ENCODE measurements around the gene PHACTR3.

Gene PHACTR3

GRCh38 chr20:59776059-59776603 lies 171.8 kb downstream of the PHACTR3 start:
- H3K27ac ChIP-seq (ENCODE audit: low read depth, low read length), result no peak overlapping the region
- H3K27me3 ChIP-seq (ENCODE audit: control insufficient read depth in 5 of 5, insufficient read depth in 4 of 5, low read length in 5 of 5), result peaks cover 0 to 24% (median 10%) of the 10 kb centered on the region in 5 donors
- no peaks in the 10 kb centered on the region for H3K9me3 ChIP-seq (ENCODE audit: control insufficient read depth in 5 of 5, low read length in 5 of 5)
- no peaks in the 10 kb centered on the region for H3K4me1 ChIP-seq (ENCODE audit: control insufficient read depth in 5 of 5, insufficient read depth in 5 of 5, low read length in 5 of 5)
- H3K36me3 ChIP-seq (ENCODE audit: control insufficient read depth in 5 of 5, insufficient read depth in 5 of 5, low read length in 5 of 5), result no peaks in the 10 kb centered on the region
- no peak overlapping the region for H3K4me3 ChIP-seq (ENCODE audit: low read depth in 1 of 5, low read length in 5 of 5)
- no peak overlapping the region for H3K9ac ChIP-seq (ENCODE audit: low read length in 5 of 5)

DNA sequence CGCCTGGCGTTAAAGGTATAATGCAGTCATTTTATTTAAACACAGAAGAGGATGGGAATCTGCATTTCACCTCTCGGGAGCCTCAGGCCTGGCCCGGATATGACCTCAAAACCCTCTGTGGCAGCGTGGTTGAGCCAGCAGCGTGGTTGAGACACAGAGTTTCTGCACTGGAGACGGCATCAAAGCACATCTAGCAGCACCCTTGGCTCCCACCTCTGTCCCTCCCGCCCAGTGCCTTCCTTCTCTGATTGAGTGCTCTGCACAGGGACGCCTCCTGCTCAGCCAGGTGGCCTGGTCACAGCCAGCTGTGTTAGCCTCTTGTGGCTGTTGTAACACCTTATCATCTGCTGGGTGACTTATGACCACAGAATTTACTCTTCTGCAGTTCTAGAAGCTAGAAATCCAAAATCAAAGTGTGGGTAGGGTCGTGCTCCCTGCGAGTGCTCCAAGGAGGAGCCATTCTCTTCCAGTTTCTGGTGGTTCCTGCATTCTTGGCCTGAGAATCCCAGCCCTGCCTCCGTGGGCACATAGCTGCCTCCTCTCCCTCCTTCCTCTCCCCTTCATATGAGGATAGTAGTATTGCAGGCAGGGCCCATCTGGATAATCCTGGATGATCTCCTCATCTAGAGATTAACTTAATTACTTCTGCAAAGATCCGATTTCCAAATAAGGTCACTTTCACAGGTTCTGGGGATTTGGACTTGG lies 172.4 kb downstream of the PHACTR3 start:
- no peaks in the 10 kb centered on the region for H3K4me1 ChIP-seq (ENCODE audit: control insufficient read depth in 5 of 5, insufficient read depth in 5 of 5, low read length in 5 of 5)
- no peak overlapping the region for H3K9ac ChIP-seq (ENCODE audit: low read length in 5 of 5)
- no peak overlapping the region for H3K27ac ChIP-seq (ENCODE audit: low read depth, low read length)
- no peaks in the 10 kb centered on the region for H3K9me3 ChIP-seq (ENCODE audit: control insufficient read depth in 5 of 5, low read length in 5 of 5)
- no peaks in the 10 kb centered on the region for H3K36me3 ChIP-seq (ENCODE audit: control insufficient read depth in 5 of 5, insufficient read depth in 5 of 5, low read length in 5 of 5)
- H3K27me3 ChIP-seq (ENCODE audit: control insufficient read depth in 5 of 5, insufficient read depth in 4 of 5, low read length in 5 of 5), result peaks cover 0 to 21% (median 10%) of the 10 kb centered on the region in 5 donors
- no peak overlapping the region for H3K4me3 ChIP-seq (ENCODE audit: low read depth in 1 of 5, low read length in 5 of 5)

DNA sequence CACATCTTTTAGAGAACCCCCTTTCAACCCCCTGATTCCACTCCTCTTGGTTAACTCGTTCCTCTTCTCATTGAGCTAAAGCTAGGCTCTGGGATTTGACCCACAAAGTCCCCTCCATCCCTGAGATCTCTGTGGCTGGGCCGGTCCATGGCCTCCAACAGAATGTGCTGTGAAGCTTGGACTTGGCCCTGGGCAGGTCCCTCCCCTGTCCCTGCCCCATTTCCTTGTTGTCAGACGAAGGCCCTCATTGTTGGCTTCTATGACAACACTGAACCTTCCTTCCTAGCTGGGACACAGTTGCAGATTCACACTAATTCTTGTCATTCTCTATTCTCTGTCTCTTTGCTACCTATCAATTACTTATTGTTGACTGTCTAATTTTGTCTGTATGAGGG lies 173.0 kb downstream of the PHACTR3 start:
- Histone ChIP-seq H3K27me3 (ENCODE audit: control insufficient read depth in 5 of 5, insufficient read depth in 4 of 5, low read length in 5 of 5) (peaks cover 0 to 21% (median 10%) of the 10 kb centered on the region in 5 donors), H3K4me3 (ENCODE audit: low read depth in 1 of 5, low read length in 5 of 5) (no peak overlapping the region), H3K4me1 (ENCODE audit: control insufficient read depth in 5 of 5, insufficient read depth in 5 of 5, low read length in 5 of 5) (no peaks in the 10 kb centered on the region), H3K27ac (ENCODE audit: low read depth, low read length) (no peak overlapping the region), H3K9me3 (ENCODE audit: control insufficient read depth in 5 of 5, low read length in 5 of 5) (no peaks in the 10 kb centered on the region), H3K36me3 (ENCODE audit: control insufficient read depth in 5 of 5, insufficient read depth in 5 of 5, low read length in 5 of 5) (no peaks in the 10 kb centered on the region), H3K9ac (ENCODE audit: low read length in 5 of 5) (no peak overlapping the region)

DNA sequence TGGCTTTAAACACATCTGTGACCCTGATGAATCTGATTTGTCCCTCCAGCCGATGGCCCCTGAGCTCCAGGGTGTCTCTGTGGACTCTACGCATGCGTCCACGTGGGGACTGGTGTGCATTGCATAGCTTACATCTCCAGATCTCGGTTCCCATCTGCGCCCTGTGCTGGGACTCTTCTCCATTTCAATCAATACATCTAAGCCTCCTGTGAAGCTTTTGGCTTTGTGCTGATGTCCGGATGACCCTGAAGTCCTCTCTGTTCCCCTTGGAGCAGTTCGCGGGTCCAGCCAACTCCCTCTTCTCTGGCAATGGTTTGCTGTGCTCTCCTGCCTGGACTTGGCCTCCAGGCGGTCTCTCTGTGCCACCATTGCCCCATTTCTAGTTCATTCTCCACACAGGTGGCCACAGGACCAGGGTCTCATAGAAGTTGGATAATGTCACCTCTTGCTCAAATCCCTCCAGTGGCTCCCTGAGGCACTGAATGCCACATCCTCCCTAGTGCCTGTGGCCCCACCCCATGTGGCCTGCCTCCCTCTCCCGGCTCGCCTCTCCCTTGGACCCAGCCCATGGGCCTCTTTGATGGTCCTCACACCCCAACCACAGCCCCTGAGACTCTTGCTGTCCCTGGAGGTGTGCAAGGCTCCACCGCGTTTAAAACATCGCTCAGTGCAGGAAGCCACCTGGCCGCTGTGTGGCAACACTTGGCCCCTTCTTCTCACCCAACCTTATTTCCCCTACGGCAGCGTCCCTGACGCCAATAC lies 173.7 kb downstream of the PHACTR3 start:
- H3K4me1 ChIP-seq (ENCODE audit: control insufficient read depth in 5 of 5, insufficient read depth in 5 of 5, low read length in 5 of 5), result no peaks in the 10 kb centered on the region
- no peaks in the 10 kb centered on the region for H3K36me3 ChIP-seq (ENCODE audit: control insufficient read depth in 5 of 5, insufficient read depth in 5 of 5, low read length in 5 of 5)
- no peak overlapping the region for H3K4me3 ChIP-seq (ENCODE audit: low read depth in 1 of 5, low read length in 5 of 5)
- H3K27ac ChIP-seq (ENCODE audit: low read depth, low read length), result no peak overlapping the region
- peaks cover 0 to 21% (median 10%) of the 10 kb centered on the region in 5 donors for H3K27me3 ChIP-seq (ENCODE audit: control insufficient read depth in 5 of 5, insufficient read depth in 4 of 5, low read length in 5 of 5)
- no peak overlapping the region for H3K9ac ChIP-seq (ENCODE audit: low read length in 5 of 5)
- H3K9me3 ChIP-seq (ENCODE audit: control insufficient read depth in 5 of 5, low read length in 5 of 5), result no peaks in the 10 kb centered on the region

- H3K9ac ChIP-seq (ENCODE audit: low read length in 5 of 5), result no peak overlapping the region
- no peaks in the 10 kb centered on the region for H3K36me3 ChIP-seq (ENCODE audit: control insufficient read depth in 5 of 5, insufficient read depth in 5 of 5, low read length in 5 of 5)
- H3K4me1 ChIP-seq (ENCODE audit: control insufficient read depth in 5 of 5, insufficient read depth in 5 of 5, low read length in 5 of 5), result no peaks in the 10 kb centered on the region
- H3K27ac ChIP-seq (ENCODE audit: low read depth, low read length), result no peak overlapping the region
- no peak overlapping the region for H3K4me3 ChIP-seq (ENCODE audit: low read depth in 1 of 5, low read length in 5 of 5)
- H3K27me3 ChIP-seq (ENCODE audit: control insufficient read depth in 5 of 5, insufficient read depth in 4 of 5, low read length in 5 of 5), result peaks cover 0 to 16% (median 8%) of the 10 kb centered on the region in 5 donors
- H3K9me3 ChIP-seq (ENCODE audit: control insufficient read depth in 5 of 5, low read length in 5 of 5), result no peaks in the 10 kb centered on the region
These were observed 174.4 kb downstream of the PHACTR3 start for GRCh38 chr20:59778615-59779200.

- Histone ChIP-seq H3K9me3 (ENCODE audit: control insufficient read depth in 5 of 5, low read length in 5 of 5) (no peaks in the 10 kb centered on the region), H3K36me3 (ENCODE audit: control insufficient read depth in 5 of 5, insufficient read depth in 5 of 5, low read length in 5 of 5) (no peaks in the 10 kb centered on the region), H3K9ac (ENCODE audit: low read length in 5 of 5) (no peak overlapping the region), H3K27me3 (ENCODE audit: control insufficient read depth in 5 of 5, insufficient read depth in 4 of 5, low read length in 5 of 5) (peaks cover 0 to 16% (median 8%) of the 10 kb centered on the region in 5 donors), H3K4me1 (ENCODE audit: control insufficient read depth in 5 of 5, insufficient read depth in 5 of 5, low read length in 5 of 5) (no peaks in the 10 kb centered on the region), H3K4me3 (ENCODE audit: low read depth in 1 of 5, low read length in 5 of 5) (no peak overlapping the region), H3K27ac (ENCODE audit: low read depth, low read length) (no peak overlapping the region)
These were observed 175.5 kb downstream of the PHACTR3 start for GRCh38 chr20:59779656-59780380.

- no peaks in the 10 kb centered on the region for H3K9me3 ChIP-seq (ENCODE audit: control insufficient read depth in 5 of 5, low read length in 5 of 5)
- H3K4me1 ChIP-seq (ENCODE audit: control insufficient read depth in 5 of 5, insufficient read depth in 5 of 5, low read length in 5 of 5), result no peaks in the 10 kb centered on the region
- no peak overlapping the region for H3K9ac ChIP-seq (ENCODE audit: low read length in 5 of 5)
- no peak overlapping the region for H3K4me3 ChIP-seq (ENCODE audit: low read depth in 1 of 5, low read length in 5 of 5)
- peaks cover 0 to 16% (median 5%) of the 10 kb centered on the region in 5 donors for H3K27me3 ChIP-seq (ENCODE audit: control insufficient read depth in 5 of 5, insufficient read depth in 4 of 5, low read length in 5 of 5)
- no peaks in the 10 kb centered on the region for H3K36me3 ChIP-seq (ENCODE audit: control insufficient read depth in 5 of 5, insufficient read depth in 5 of 5, low read length in 5 of 5)
- H3K27ac ChIP-seq (ENCODE audit: low read depth, low read length), result no peak overlapping the region
These were observed 176.3 kb downstream of the PHACTR3 start for GRCh38 chr20:59780494-59781185.

GRCh38 chr20:59781226-59781625 lies 176.9 kb downstream of the PHACTR3 start:
- no peak overlapping the region for H3K27ac ChIP-seq (ENCODE audit: low read depth, low read length)
- no peak overlapping the region for H3K4me3 ChIP-seq (ENCODE audit: low read depth in 1 of 5, low read length in 5 of 5)
- H3K27me3 ChIP-seq (ENCODE audit: control insufficient read depth in 5 of 5, insufficient read depth in 4 of 5, low read length in 5 of 5), result peaks cover 0 to 18% (median 3%) of the 10 kb centered on the region in 5 donors
- H3K4me1 ChIP-seq (ENCODE audit: control insufficient read depth in 5 of 5, insufficient read depth in 5 of 5, low read length in 5 of 5), result no peaks in the 10 kb centered on the region
- H3K9ac ChIP-seq (ENCODE audit: low read length in 5 of 5), result no peak overlapping the region
- H3K9me3 ChIP-seq (ENCODE audit: control insufficient read depth in 5 of 5, low read length in 5 of 5), result no peaks in the 10 kb centered on the region
- H3K36me3 ChIP-seq (ENCODE audit: control insufficient read depth in 5 of 5, insufficient read depth in 5 of 5, low read length in 5 of 5), result no peaks in the 10 kb centered on the region

- no peak overlapping the region for H3K4me3 ChIP-seq (ENCODE audit: low read depth in 1 of 5, low read length in 5 of 5)
- no peak overlapping the region for H3K27ac ChIP-seq (ENCODE audit: low read depth, low read length)
- H3K4me1 ChIP-seq (ENCODE audit: control insufficient read depth in 5 of 5, insufficient read depth in 5 of 5, low read length in 5 of 5), result no peaks in the 10 kb centered on the region
- peaks cover 0 to 16% (median 3%) of the 10 kb centered on the region in 5 donors for H3K27me3 ChIP-seq (ENCODE audit: control insufficient read depth in 5 of 5, insufficient read depth in 4 of 5, low read length in 5 of 5)
- no peak overlapping the region for H3K9ac ChIP-seq (ENCODE audit: low read length in 5 of 5)
- no peaks in the 10 kb centered on the region for H3K9me3 ChIP-seq (ENCODE audit: control insufficient read depth in 5 of 5, low read length in 5 of 5)
- no peaks in the 10 kb centered on the region for H3K36me3 ChIP-seq (ENCODE audit: control insufficient read depth in 5 of 5, insufficient read depth in 5 of 5, low read length in 5 of 5)
These were observed 178.8 kb downstream of the PHACTR3 start for GRCh38 chr20:59782986-59783640.

All from subcutaneous abdominal adipose tissue (tissue), 5 donors.